ENCODE measurements around the gene MED13L.

Gene MED13L

GRCh38 chr12:115930336-115930735, 347.2 kb downstream of the MED13L start:
- no peak for DNase-seq

- DNase-seq = no peak
Observed at GRCh38 chr12:115926037-115926670, 351.3 kb downstream of the MED13L start.

- DNase-seq = no peak
Observed at GRCh38 chr12:115923851-115924250, 353.6 kb downstream of the MED13L start.

GRCh38 chr12:115922952-115923564, 354.4 kb downstream of the MED13L start:
- no peak for DNase-seq

GRCh38 chr12:115920395-115921183, 356.9 kb downstream of the MED13L start:
- no peak for DNase-seq

GRCh38 chr12:115918763-115919162, 358.7 kb downstream of the MED13L start:
- DNase-seq = no peak

- peak; percentile 67 for DNase-seq
Observed at GRCh38 chr12:115916910-115917668, 360.4 kb downstream of the MED13L start.

- DNase-seq = no peak
Observed at GRCh38 chr12:115914122-115914521, 363.4 kb downstream of the MED13L start.

GRCh38 chr12:115912440-115912839, 365.1 kb downstream of the MED13L start:
- DNase-seq = no peak

GRCh38 chr12:115911360-115911759, 366.1 kb downstream of the MED13L start:
- DNase-seq = no peak

- peak; percentile 74 for DNase-seq
Observed at GRCh38 chr12:115910057-115910456, 367.4 kb downstream of the MED13L start.

Data from DMS79 (cell line).